HepG2 (cell line): ENCODE data around the gene ATG9A. TPM values are rescaled to one million over a fixed set of nuclear protein-coding genes. Genes with fewer than 3 reads are reported as not detected.

Source experiments
- CEBPG ChIP-seq: IDR thresholded peaks from 2 replicates; pipeline ENCODE4 v1.6.1; 2016
- CEBPZ ChIP-seq: IDR thresholded peaks from 2 replicates; pipeline ENCODE4 v1.6.1; 2012; ENCODE audit warnings: low read length, improper control_type of control experiment
- ESRRA ChIP-seq: sonication (generic); formaldehyde crosslinking; IDR thresholded peaks from 2 replicates; pipeline ENCODE4 v1.5.1; 2020; ENCODE audit warnings: mild to moderate bottlenecking, low read depth, missing genetic modification reagents
- KLF16 ChIP-seq, 2 experiments: sonication (generic) in 1 of 2; formaldehyde crosslinking in 1 of 2; IDR thresholded peaks; 2 replicates each; pipeline versions ENCODE4 v1.6.1 to v1.8.0; 2016 to 2023; ENCODE audit warnings: missing genetic modification reagents in 2 of 2, missing compliant biosample characterization in 1 of 2
- KLF6 ChIP-seq: IDR thresholded peaks from 2 replicates; pipeline ENCODE4 v1.8.0; 2016; ENCODE audit warnings: missing biosample characterization, missing genetic modification reagents
- PREB ChIP-seq: sonication (generic); formaldehyde crosslinking; IDR thresholded peaks from 2 replicates; pipeline ENCODE4 v1.4.0; 2020; ENCODE audit warnings: missing genetic modification reagents
- RFX3 ChIP-seq: IDR thresholded peaks from 2 replicates; pipeline ENCODE4 v1.6.1; 2016; ENCODE audit warnings: missing biosample characterization, missing genetic modification reagents
- RFXANK ChIP-seq: IDR thresholded peaks from 2 replicates; pipeline ENCODE4 v1.6.1; 2016
- SOX5 ChIP-seq: IDR thresholded peaks from 2 replicates; pipeline ENCODE4 v1.6.1; 2016; ENCODE audit warnings: borderline replicate concordance
- ZBTB40 ChIP-seq, 2 experiments: fragments of 450-650 bp in 1 of 2; sonication (generic) in 1 of 2; formaldehyde crosslinking in 1 of 2; IDR thresholded peaks; 2 replicates each; pipeline versions ENCODE4 v1.6.1 to v1.8.0; 2016 to 2022; ENCODE audit warnings: antibody characterized with exemption in 1 of 2, mild to moderate bottlenecking in 1 of 2, missing genetic modification reagents in 1 of 2
- ZFP41 ChIP-seq: sonication (generic); formaldehyde crosslinking; IDR thresholded peaks from 2 replicates; pipeline ENCODE4 v1.4.0; 2020; ENCODE audit warnings: mild to moderate bottlenecking, missing genetic modification reagents, borderline replicate concordance
- ZNF121 ChIP-seq: sonication (generic); formaldehyde crosslinking; IDR thresholded peaks from 2 replicates; pipeline ENCODE4 v1.5.0; 2020; ENCODE audit warnings: mild to moderate bottlenecking, missing genetic modification reagents
- ZSCAN5A ChIP-seq: sonication (generic); formaldehyde crosslinking; IDR thresholded peaks from 2 replicates; pipeline ENCODE4 v1.8.0; 2022; ENCODE audit warnings: mild to moderate bottlenecking, missing genetic modification reagents, borderline replicate concordance
- polyA plus RNA-seq, 8 experiments: library from polyadenylated mRNA; depleted of rRNA in 3 of 8; stranded (reverse) in 7 of 8; unstranded in 1 of 8; fragments of >200 nt; fragmentation: Illumina TruSeq in 4 of 8; extraction: Trizol in 4 of 8; gene quantifications; 2 replicates each; pipeline versions ENCODE4 v1.2.1 to v1.2.3, GENCODE V29; 2011 to 2016; ENCODE audit warnings: low read depth in 4 of 8, missing spikeins in 1 of 8, mixed read lengths in 1 of 8; ENCODE audit not compliant: insufficient read depth in 1 of 8
- total RNA-seq, 5 experiments: library from RNA; depleted of rRNA; stranded (reverse); fragments of >200 nt; fragmentation: Illumina TruSeq; extraction: Trizol; gene quantifications; 2 replicates each; pipeline ENCODE4 v1.2.3, GENCODE V29; 2016; ENCODE audit warnings: low read depth in 1 of 5

The ATG9A gene
- total and polyA plus RNA-seq, 2 of the 13 experiments (the other 11 are each of a cell fraction or from before 2014, with no cell fraction given) = 35.0 to 131 TPM

- TF ChIP-seq CEBPZ (no peak), ZBTB40 (IDR thresholded peaks at IDR 0.05) (peak; percentile 35), ZBTB40 (CRISPR knock-in tag; IDR thresholded peaks at IDR 0.05) (peak; percentile 90), KLF6 (CRISPR knock-in tag) (peak; percentile 97), ZFP41 (CRISPR knock-in tag) (peak; percentile 93; the same call in 1 of the 2 replicates), ZNF121 (CRISPR knock-in tag) (peak; percentile 91), KLF16 (CRISPR knock-in tag; IDR thresholded peaks at IDR 0.05) (peak in 1 of 2 experiments; percentile 98; a peak in 3 of 4 replicates), PREB (no peak), RFXANK (CRISPR knock-in tag) (peak; percentile 58; the same call in 1 of the 2 replicates), SOX5 (CRISPR knock-in tag) (0 out of 2 replicates have a peak, but pooled peaks have one; percentile 54), ESRRA (CRISPR knock-in tag) (peak; percentile 79; the same call in 1 of the 2 replicates), CEBPG (peak; percentile 55; the same call in 1 of the 2 replicates), RFX3 (CRISPR knock-in tag) (peak; percentile 88), ZSCAN5A (CRISPR knock-in tag) (no peak)
Measured at GRCh38 chr2:219245148-219245898, 15.9 kb upstream of the ATG9A start, which contains the start of the genes GLB1L and STK16 (continued).
